GM19467 (cell line): Measurements from ENCODE around the gene CACNA2D4.
"Not testable (repeated sequence)": the region's sequence is repeated elsewhere in the genome, so short reads cannot be mapped to it uniquely, and the experiment has no call there.

Source experiments
- ATAC-seq: cut with Tn5 transposase; IDR thresholded peaks from one replicate; pipeline ENCODE4 v1.9.1; 2021; ENCODE audit warnings: mild to moderate bottlenecking, moderate library complexity; ENCODE audit not compliant: unreplicated experiment

Gene CACNA2D4

GRCh38 chr12:1918081-1918883 lies at the start of gene CACNA2D4:
Gene CACNA2D4, minus strand, starts transcription at chr12:1918652. Its CDS starts 179 bp downstream, at chr12:1918473.
- ATAC-seq, result no peak

- no peak for ATAC-seq
Measured at GRCh38 chr12:1966561-1967226, 48.2 kb upstream of the CACNA2D4 start.

- no peak for ATAC-seq
Measured at GRCh38 chr12:1965916-1966315, 47.5 kb upstream of the CACNA2D4 start.

GRCh38 chr12:1962051-1963020 lies 43.9 kb upstream of the CACNA2D4 start:
- ATAC-seq, result no peak

- no peak for ATAC-seq
Measured at GRCh38 chr12:1956716-1957115, 38.3 kb upstream of the CACNA2D4 start.

- no peak for ATAC-seq
Measured at GRCh38 chr12:1949771-1950470, 31.5 kb upstream of the CACNA2D4 start.

GRCh38 chr12:1948883-1949282 lies 30.4 kb upstream of the CACNA2D4 start:
- ATAC-seq, result no peak

- ATAC-seq, result no peak
Measured at GRCh38 chr12:1947081-1947480, 28.6 kb upstream of the CACNA2D4 start.

GRCh38 chr12:1946296-1946695 lies 27.8 kb upstream of the CACNA2D4 start:
- ATAC-seq, result no peak

- not testable (repeated sequence) for ATAC-seq
Measured at GRCh38 chr12:1945502-1945901, 27.1 kb upstream of the CACNA2D4 start.

GRCh38 chr12:1939801-1940607 lies 21.6 kb upstream of the CACNA2D4 start:
- ATAC-seq, result peak; percentile 54

- ATAC-seq, result no peak
Measured at GRCh38 chr12:1939331-1939730, 20.9 kb upstream of the CACNA2D4 start.

- ATAC-seq, result no peak
Measured at GRCh38 chr12:1937481-1938224, 19.2 kb upstream of the CACNA2D4 start.

GRCh38 chr12:1936406-1937320 lies 18.2 kb upstream of the CACNA2D4 start:
- ATAC-seq, result no peak

GRCh38 chr12:1935700-1936378 lies 17.4 kb upstream of the CACNA2D4 start:
- no peak for ATAC-seq

- ATAC-seq, result no peak
Measured at GRCh38 chr12:1935242-1935641, 16.8 kb upstream of the CACNA2D4 start.

- ATAC-seq, result no peak
Measured at GRCh38 chr12:1934831-1935230, 16.4 kb upstream of the CACNA2D4 start.
